Measurements from ENCODE around the gene STK32C.
"Not testable (repeated sequence)": the region's sequence is repeated elsewhere in the genome, so short reads cannot be mapped to it uniquely, and the experiment has no call there.

STK32C gene

GRCh38 chr10:132297526-132297925 lies 10.2 kb downstream of the STK32C start:
- H3K4me3 ChIP-seq (ENCODE audit: low read depth, low read length), result no peak overlapping the region
- no peak for DNase-seq (ENCODE audit: low read depth)
- TF ChIP-seq CTCF (IDR thresholded peaks at IDR 0.05; ENCODE audit: insufficient read depth, low read depth, low read length, missing control alignments), result no peak

- TF ChIP-seq CTCF (IDR thresholded peaks at IDR 0.05; ENCODE audit: insufficient read depth, low read depth, low read length, missing control alignments), result no peak
- DNase-seq (ENCODE audit: low read depth), result no peak
- no peak overlapping the region for H3K4me3 ChIP-seq (ENCODE audit: low read depth, low read length)
These were observed 10.9 kb downstream of the STK32C start for GRCh38 chr10:132296666-132297443.

- H3K4me3 ChIP-seq (ENCODE audit: low read depth, low read length); DNase-seq (ENCODE audit: low read depth): not testable (repeated sequence)
These were observed 12.3 kb downstream of the STK32C start for GRCh38 chr10:132295481-132295880.

GRCh38 chr10:132294561-132295318 lies 13.0 kb downstream of the STK32C start:
- no peak for DNase-seq (ENCODE audit: low read depth)
- no peak overlapping the region for H3K4me3 ChIP-seq (ENCODE audit: low read depth, low read length)
- TF ChIP-seq CTCF (IDR thresholded peaks at IDR 0.05; ENCODE audit: insufficient read depth, low read depth, low read length, missing control alignments), result no peak

- H3K4me3 ChIP-seq (ENCODE audit: low read depth, low read length), result no peak overlapping the region
- no peak for DNase-seq (ENCODE audit: low read depth)
- TF ChIP-seq CTCF (IDR thresholded peaks at IDR 0.05; ENCODE audit: insufficient read depth, low read depth, low read length, missing control alignments), result no peak
These were observed 13.8 kb downstream of the STK32C start for GRCh38 chr10:132293813-132294520.

- no peak for TF ChIP-seq CTCF (IDR thresholded peaks at IDR 0.05; ENCODE audit: insufficient read depth, low read depth, low read length, missing control alignments)
- no peak for DNase-seq (ENCODE audit: low read depth)
- no peak overlapping the region for H3K4me3 ChIP-seq (ENCODE audit: low read depth, low read length)
These were observed 14.4 kb downstream of the STK32C start for GRCh38 chr10:132293201-132293812.

Measured in GM12865 (cell line).